ENCODE data around the gene ACLY. TPM values are rescaled to one million over a fixed set of nuclear protein-coding genes. Genes with fewer than 3 reads are reported as not detected.

ACLY gene
- total and polyA plus RNA-seq, 2 of the 13 experiments (the other 11 are each of a cell fraction or from before 2014, with no cell fraction given) = 111 to 218 TPM

DNA sequence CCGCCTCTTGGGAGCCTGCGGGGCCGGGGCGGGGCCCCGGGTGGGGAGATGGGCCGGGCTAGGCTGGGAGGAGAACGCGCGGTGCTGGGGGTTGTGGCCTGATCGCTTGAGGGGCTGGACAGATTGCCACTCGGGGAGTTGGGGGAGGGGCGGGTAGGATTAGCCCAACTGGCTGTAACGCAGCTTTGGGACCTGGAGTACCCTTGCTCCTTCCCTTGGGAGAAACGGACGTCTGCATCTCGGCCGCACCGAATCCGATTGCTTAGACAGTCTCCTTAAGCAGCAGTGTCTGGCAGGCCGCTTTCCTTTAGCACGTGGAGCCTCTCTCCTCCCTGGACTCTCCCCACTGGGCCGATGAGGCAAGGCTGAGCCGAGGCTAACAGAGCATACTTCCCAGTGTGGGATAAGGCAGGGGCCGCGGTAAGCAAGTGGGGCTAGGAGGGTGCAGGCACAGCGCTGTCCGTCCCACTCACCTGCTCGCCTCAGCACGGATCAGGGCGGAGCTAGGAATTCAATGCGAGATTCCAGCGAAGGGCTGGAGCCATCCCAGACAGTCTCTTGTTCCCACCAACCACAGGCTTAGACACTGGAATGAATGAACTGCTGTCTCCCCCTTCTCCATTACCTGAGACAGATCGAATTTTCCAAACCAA is 540 bp upstream of the ACLY start (continued):
- TF ChIP-seq, protein P1, sequence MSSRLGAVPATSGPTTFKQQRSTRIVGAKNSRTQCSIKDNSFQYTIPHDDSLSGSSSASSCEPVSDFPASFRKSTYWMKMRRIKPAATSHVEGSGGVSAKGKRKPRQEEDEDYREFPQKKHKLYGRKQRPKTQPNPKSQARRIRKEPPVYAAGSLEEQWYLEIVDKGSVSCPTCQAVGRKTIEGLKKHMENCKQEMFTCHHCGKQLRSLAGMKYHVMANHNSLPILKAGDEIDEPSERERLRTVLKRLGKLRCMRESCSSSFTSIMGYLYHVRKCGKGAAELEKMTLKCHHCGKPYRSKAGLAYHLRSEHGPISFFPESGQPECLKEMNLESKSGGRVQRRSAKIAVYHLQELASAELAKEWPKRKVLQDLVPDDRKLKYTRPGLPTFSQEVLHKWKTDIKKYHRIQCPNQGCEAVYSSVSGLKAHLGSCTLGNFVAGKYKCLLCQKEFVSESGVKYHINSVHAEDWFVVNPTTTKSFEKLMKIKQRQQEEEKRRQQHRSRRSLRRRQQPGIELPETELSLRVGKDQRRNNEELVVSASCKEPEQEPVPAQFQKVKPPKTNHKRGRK (CRISPR knock-in tag; IDR thresholded peaks at IDR 0.05) = peak; percentile 80; the same call in 1 of the 2 replicates
- TF ChIP-seq PITX1 (CRISPR knock-in tag; IDR thresholded peaks at IDR 0.05) = peak; percentile 95
- no peak for TF ChIP-seq ZNF841 (CRISPR knock-in tag; IDR thresholded peaks at IDR 0.05; ENCODE audit: borderline replicate concordance)
- TF ChIP-seq, protein P2, sequence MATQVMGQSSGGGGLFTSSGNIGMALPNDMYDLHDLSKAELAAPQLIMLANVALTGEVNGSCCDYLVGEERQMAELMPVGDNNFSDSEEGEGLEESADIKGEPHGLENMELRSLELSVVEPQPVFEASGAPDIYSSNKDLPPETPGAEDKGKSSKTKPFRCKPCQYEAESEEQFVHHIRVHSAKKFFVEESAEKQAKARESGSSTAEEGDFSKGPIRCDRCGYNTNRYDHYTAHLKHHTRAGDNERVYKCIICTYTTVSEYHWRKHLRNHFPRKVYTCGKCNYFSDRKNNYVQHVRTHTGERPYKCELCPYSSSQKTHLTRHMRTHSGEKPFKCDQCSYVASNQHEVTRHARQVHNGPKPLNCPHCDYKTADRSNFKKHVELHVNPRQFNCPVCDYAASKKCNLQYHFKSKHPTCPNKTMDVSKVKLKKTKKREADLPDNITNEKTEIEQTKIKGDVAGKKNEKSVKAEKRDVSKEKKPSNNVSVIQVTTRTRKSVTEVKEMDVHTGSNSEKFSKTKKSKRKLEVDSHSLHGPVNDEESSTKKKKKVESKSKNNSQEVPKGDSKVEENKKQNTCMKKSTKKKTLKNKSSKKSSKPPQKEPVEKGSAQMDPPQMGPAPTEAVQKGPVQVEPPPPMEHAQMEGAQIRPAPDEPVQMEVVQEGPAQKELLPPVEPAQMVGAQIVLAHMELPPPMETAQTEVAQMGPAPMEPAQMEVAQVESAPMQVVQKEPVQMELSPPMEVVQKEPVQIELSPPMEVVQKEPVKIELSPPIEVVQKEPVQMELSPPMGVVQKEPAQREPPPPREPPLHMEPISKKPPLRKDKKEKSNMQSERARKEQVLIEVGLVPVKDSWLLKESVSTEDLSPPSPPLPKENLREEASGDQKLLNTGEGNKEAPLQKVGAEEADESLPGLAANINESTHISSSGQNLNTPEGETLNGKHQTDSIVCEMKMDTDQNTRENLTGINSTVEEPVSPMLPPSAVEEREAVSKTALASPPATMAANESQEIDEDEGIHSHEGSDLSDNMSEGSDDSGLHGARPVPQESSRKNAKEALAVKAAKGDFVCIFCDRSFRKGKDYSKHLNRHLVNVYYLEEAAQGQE (IDR thresholded peaks at IDR 0.05; ENCODE audit: borderline replicate concordance in 1 of 2, low read depth in 1 of 2, low read length in 2 of 2) = peak in 1 of 2 experiments; percentile 60; a peak in 1 of 4 replicates
- no peak; the same call in 1 of the 2 replicates for TF ChIP-seq KLF9 (CRISPR knock-in tag; IDR thresholded peaks at IDR 0.05; ENCODE audit: low read depth)
- no peak; the same call in 1 of the 2 replicates for TF ChIP-seq NR2F2 (IDR thresholded peaks at IDR 0.05; ENCODE audit: borderline replicate concordance, low read depth)
- TF ChIP-seq, protein P3, sequence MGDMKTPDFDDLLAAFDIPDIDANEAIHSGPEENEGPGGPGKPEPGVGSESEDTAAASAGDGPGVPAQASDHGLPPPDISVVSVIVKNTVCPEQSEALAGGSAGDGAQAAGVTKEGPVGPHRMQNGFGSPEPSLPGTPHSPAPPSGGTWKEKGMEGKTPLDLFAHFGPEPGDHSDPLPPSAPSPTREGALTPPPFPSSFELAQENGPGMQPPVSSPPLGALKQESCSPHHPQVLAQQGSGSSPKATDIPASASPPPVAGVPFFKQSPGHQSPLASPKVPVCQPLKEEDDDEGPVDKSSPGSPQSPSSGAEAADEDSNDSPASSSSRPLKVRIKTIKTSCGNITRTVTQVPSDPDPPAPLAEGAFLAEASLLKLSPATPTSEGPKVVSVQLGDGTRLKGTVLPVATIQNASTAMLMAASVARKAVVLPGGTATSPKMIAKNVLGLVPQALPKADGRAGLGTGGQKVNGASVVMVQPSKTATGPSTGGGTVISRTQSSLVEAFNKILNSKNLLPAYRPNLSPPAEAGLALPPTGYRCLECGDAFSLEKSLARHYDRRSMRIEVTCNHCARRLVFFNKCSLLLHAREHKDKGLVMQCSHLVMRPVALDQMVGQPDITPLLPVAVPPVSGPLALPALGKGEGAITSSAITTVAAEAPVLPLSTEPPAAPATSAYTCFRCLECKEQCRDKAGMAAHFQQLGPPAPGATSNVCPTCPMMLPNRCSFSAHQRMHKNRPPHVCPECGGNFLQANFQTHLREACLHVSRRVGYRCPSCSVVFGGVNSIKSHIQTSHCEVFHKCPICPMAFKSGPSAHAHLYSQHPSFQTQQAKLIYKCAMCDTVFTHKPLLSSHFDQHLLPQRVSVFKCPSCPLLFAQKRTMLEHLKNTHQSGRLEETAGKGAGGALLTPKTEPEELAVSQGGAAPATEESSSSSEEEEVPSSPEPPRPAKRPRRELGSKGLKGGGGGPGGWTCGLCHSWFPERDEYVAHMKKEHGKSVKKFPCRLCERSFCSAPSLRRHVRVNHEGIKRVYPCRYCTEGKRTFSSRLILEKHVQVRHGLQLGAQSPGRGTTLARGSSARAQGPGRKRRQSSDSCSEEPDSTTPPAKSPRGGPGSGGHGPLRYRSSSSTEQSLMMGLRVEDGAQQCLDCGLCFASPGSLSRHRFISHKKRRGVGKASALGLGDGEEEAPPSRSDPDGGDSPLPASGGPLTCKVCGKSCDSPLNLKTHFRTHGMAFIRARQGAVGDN (CRISPR knock-in tag; IDR thresholded peaks at IDR 0.05) = peak; percentile 93
- no peak; the same call in 1 of the 2 replicates for TF ChIP-seq MAF1 (CRISPR knock-in tag; IDR thresholded peaks at IDR 0.05; ENCODE audit: borderline replicate concordance)
- no peak; the same call in 1 of the 2 replicates for TF ChIP-seq ZIK1 (CRISPR knock-in tag; IDR thresholded peaks at IDR 0.05; ENCODE audit: borderline replicate concordance, low read depth)
- TF ChIP-seq MTA1 (CRISPR knock-in tag; IDR thresholded peaks at IDR 0.05; ENCODE audit: borderline replicate concordance) = peak; percentile 83
- TF ChIP-seq CREM (IDR thresholded peaks at IDR 0.05) = no peak
- TF ChIP-seq CREM (CRISPR knock-in tag; IDR thresholded peaks at IDR 0.05) = no peak
- no peak for TF ChIP-seq HMG20A (CRISPR knock-in tag; IDR thresholded peaks at IDR 0.05; ENCODE audit: borderline replicate concordance)
- TF ChIP-seq EHMT2 (IDR thresholded peaks at IDR 0.05; ENCODE audit: borderline replicate concordance, low read depth, low read length) = no peak
- TF ChIP-seq, protein P4, sequence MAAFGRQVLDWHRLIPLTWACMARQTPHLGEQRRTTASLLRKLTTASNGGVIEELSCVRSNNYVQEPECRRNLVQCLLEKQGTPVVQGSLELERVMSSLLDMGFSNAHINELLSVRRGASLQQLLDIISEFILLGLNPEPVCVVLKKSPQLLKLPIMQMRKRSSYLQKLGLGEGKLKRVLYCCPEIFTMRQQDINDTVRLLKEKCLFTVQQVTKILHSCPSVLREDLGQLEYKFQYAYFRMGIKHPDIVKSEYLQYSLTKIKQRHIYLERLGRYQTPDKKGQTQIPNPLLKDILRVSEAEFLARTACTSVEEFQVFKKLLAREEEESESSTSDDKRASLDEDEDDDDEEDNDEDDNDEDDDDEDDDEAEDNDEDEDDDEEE (CRISPR knock-in tag; IDR thresholded peaks at IDR 0.05) = peak; percentile 61; the same call in 1 of the 2 replicates

Measured in HepG2 (cell line).